Naive thymus-derived CD8-positive, alpha-beta T cell (primary cell): ENCODE results near the gene ZNF583. TPM values are rescaled to one million over a fixed set of nuclear protein-coding genes. Genes with fewer than 3 reads are reported as not detected.

ENCODE experiments used
- polyA plus RNA-seq, 3 donors: library from polyadenylated mRNA; unstranded; fragments of 300-500 nt; fragmentation: Illumina TruSeq; gene quantifications; one replicate each; pipeline ENCODE4 v1.2.3, GENCODE V29; 2021
- total RNA-seq, 8 experiments: library from RNA in 2 of 8; stranded (reverse) in 2 of 8; gene quantifications; one replicate each; pipeline ENCODE4 v1.2.3 and lab custom pipeline; 2021 to 2026

The ZNF583 gene
- total and polyA plus RNA-seq, 5 experiments from 2014 or later, result 12.1 to 17.3 (median 14.0) TPM

Other genes with a start within 250 kb of the ZNF583 start
- gene GALP, start 228.3 kb upstream of the ZNF583 start, total RNA-seq, result not detected
- gene GALP, start 228.3 kb upstream of the ZNF583 start, polyA plus RNA-seq, result not detected
- not detected for gene ZSCAN5B, start 206.5 kb upstream of the ZNF583 start, total RNA-seq
- not detected for gene ZSCAN5B, start 206.5 kb upstream of the ZNF583 start, polyA plus RNA-seq
- not detected for gene ZSCAN5C, start 202.1 kb upstream of the ZNF583 start, total RNA-seq
- not detected for gene ZSCAN5C, start 202.1 kb upstream of the ZNF583 start, polyA plus RNA-seq
- gene EDDM13, start 131.6 kb upstream of the ZNF583 start, total RNA-seq, result not detected
- gene EDDM13, start 131.6 kb upstream of the ZNF583 start, polyA plus RNA-seq, result 1 to 10 TPM in 2 of 3 donors, not detected in 1; 1.5 to 3.0 TPM
- 10 to 100 TPM; 12.3 to 12.4 TPM for gene ZSCAN5A, start 89.5 kb upstream of the ZNF583 start, total RNA-seq
- gene ZSCAN5A, start 89.5 kb upstream of the ZNF583 start, polyA plus RNA-seq, result 1 to 10 TPM; 7.4 to 8.9 (median 7.4) TPM
- gene ZNF582, start 10.8 kb upstream of the ZNF583 start, total RNA-seq, result 1 to 10 TPM; 5.8 to 7.1 TPM
- 1 to 10 TPM; 5.6 to 6.8 (median 6.5) TPM for gene ZNF582, start 10.8 kb upstream of the ZNF583 start, polyA plus RNA-seq
- gene ZNF667, start 73.0 kb downstream of the ZNF583 start, total RNA-seq, result 10 to 100 TPM; 12.1 to 14.7 TPM
- gene ZNF667, start 73.0 kb downstream of the ZNF583 start, polyA plus RNA-seq, result 1 to 10 TPM; 4.2 to 6.5 (median 4.5) TPM
- 10 to 100 TPM; 10.6 to 10.8 TPM for gene ZNF471, start 103.5 kb downstream of the ZNF583 start, total RNA-seq
- gene ZNF471, start 103.5 kb downstream of the ZNF583 start, polyA plus RNA-seq, result under 1 TPM in 2 of 3 donors, not detected in 1; 0.61 to 0.89 TPM
- 10 to 100 TPM; 11.7 to 13.3 TPM for gene ZFP28, start 134.6 kb downstream of the ZNF583 start, total RNA-seq
- 1 to 10 TPM in 2 of 3 donors, under 1 TPM in 1; 0.93 to 2.8 (median 1.7) TPM for gene ZFP28, start 134.6 kb downstream of the ZNF583 start, polyA plus RNA-seq
- 1 to 10 TPM; 8.5 to 9.0 TPM for gene ZNF470, start 163.1 kb downstream of the ZNF583 start, total RNA-seq
- 1 to 10 TPM; 1.7 to 3.4 (median 1.8) TPM for gene ZNF470, start 163.1 kb downstream of the ZNF583 start, polyA plus RNA-seq
- gene ZNF71, start 191.0 kb downstream of the ZNF583 start, total RNA-seq, result 1 to 10 TPM; 7.9 to 9.3 TPM
- 1 to 10 TPM; 6.3 to 9.8 (median 6.9) TPM for gene ZNF71, start 191.0 kb downstream of the ZNF583 start, polyA plus RNA-seq
- gene SMIM17, start 238.8 kb downstream of the ZNF583 start, total RNA-seq, result not detected
- under 1 TPM in 1 of 3 donors, not detected in 2; 0.21 TPM for gene SMIM17, start 238.8 kb downstream of the ZNF583 start, polyA plus RNA-seq